Karpas-422 (cell line): ENCODE measurements around the gene ARHGAP35. TPM values are rescaled to one million over a fixed set of nuclear protein-coding genes. Genes with fewer than 3 reads are reported as not detected.
"Not testable (repeated sequence)": the region's sequence is repeated elsewhere in the genome, so short reads cannot be mapped to it uniquely, and the experiment has no call there.

Source experiments
- DNase-seq: peaks from one replicate; pipeline ENCODE4 v3.0.0-alpha.2; 2015
- H2AFZ ChIP-seq: fragments of 200-600 bp; sonication (generic); 2 replicates; pipeline ENCODE4 v1.6.1; 2014; ENCODE audit warnings: antibody characterized with exemption, low read length, mixed read lengths
- H3K27ac ChIP-seq: fragments of 200-600 bp; sonication (generic); 2 replicates; pipeline ENCODE4 v1.5.1; 2014; ENCODE audit warnings: mild to moderate bottlenecking, low read length, moderate library complexity
- H3K27me3 ChIP-seq: fragments of 200-600 bp; sonication (generic); 2 replicates; pipeline ENCODE4 v1.6.1; 2014; ENCODE audit warnings: low read length, mixed read lengths
- H3K36me3 ChIP-seq: fragments of 200-600 bp; sonication (generic); 2 replicates; pipeline ENCODE4 v1.6.1; 2014; ENCODE audit warnings: low read length, mixed read lengths; ENCODE audit not compliant: insufficient read depth
- H3K4me1 ChIP-seq: fragments of 200-600 bp; sonication (generic); 2 replicates; pipeline ENCODE4 v1.6.1; 2014; ENCODE audit warnings: mild to moderate bottlenecking, low read length, mixed read lengths
- H3K4me2 ChIP-seq: fragments of 200-600 bp; sonication (generic); 2 replicates; pipeline ENCODE4 v1.6.1; 2014; ENCODE audit warnings: low read length, low read depth, mild to moderate bottlenecking; ENCODE audit not compliant: poor library complexity, severe bottlenecking
- H3K4me3 ChIP-seq: fragments of 200-600 bp; sonication (generic); 2 replicates; pipeline ENCODE4 v1.5.1; 2014; ENCODE audit warnings: mild to moderate bottlenecking, antibody characterized with exemption, low read length, mixed read lengths
- H3K79me2 ChIP-seq: fragments of 200-600 bp; sonication (generic); 2 replicates; pipeline ENCODE4 v1.6.1; 2014; ENCODE audit warnings: mild to moderate bottlenecking, low read length, mixed read lengths
- H3K9ac ChIP-seq: fragments of 200-600 bp; sonication (generic); 2 replicates; pipeline ENCODE4 v1.6.0; 2014; ENCODE audit warnings: low read length
- H3K9me2 ChIP-seq: fragments of 200-600 bp; sonication (generic), shearing (Covaris generic); replicated peaks from 2 replicates; pipeline ENCODE4 v1.6.0; 2014; ENCODE audit warnings: mild to moderate bottlenecking, low read length, moderate library complexity; ENCODE audit not compliant: insufficient read depth
- H3K9me3 ChIP-seq: fragments of 300-700, 200-600 bp; sonication (generic); 2 replicates; pipeline ENCODE4 v1.6.1; 2014; ENCODE audit warnings: low read length, mixed read lengths
- H4K20me1 ChIP-seq: fragments of 200-600 bp; sonication (generic); 2 replicates; pipeline ENCODE4 v1.6.1; 2014; ENCODE audit warnings: mild to moderate bottlenecking, antibody characterized with exemption, low read length, low read depth; ENCODE audit not compliant: insufficient read depth
- total RNA-seq: library from RNA; depleted of rRNA; stranded (reverse); fragments of >200 nt; shearing (Covaris generic); gene quantifications from 2 replicates; pipeline ENCODE4 v1.2.3, GENCODE V29; 2014; ENCODE audit warnings: low replicate concordance

The ARHGAP35 gene
- total RNA-seq, 1 experiment from 2014 or later = 30.4 TPM

- Histone ChIP-seq H3K27me3 (no peaks in the 10 kb centered on the region), H3K9me3 (no peaks in the 10 kb centered on the region), H3K4me3 (peak overlapping the region; percentile 88), H3K4me1 (peaks cover 8% of the 10 kb centered on the region), H3K4me2 (peak overlapping the region; percentile 71), H3K9ac (peak overlapping the region; percentile 84), H3K9me2 (no peaks in the 10 kb centered on the region), H2AFZ (no peak overlapping the region), H3K79me2 (peaks cover 21% of the 10 kb centered on the region), H3K36me3 (no peaks in the 10 kb centered on the region), H4K20me1 (no peaks in the 10 kb centered on the region), H3K27ac (no peak overlapping the region)
- no peak for DNase-seq
Observed at GRCh38 chr19:46849610-46850009, 11.2 kb upstream of the ARHGAP35 start.

GRCh38 chr19:46850228-46851203, 10.3 kb upstream of the ARHGAP35 start, which contains the start of gene AP2S1:
AP2S1 (minus strand) TSS chr19:46850846; CDS start chr19:46850766, 80 bp downstream.
- Histone ChIP-seq H3K36me3 (no peaks in the 10 kb centered on the region), H3K9ac (peak within 1 kb of the TSS; percentile 84), H3K27ac (no peak within 1 kb of the TSS), H3K4me3 (peak within 1 kb of the TSS; percentile 88), H3K79me2 (peaks cover 21% of the 10 kb centered on the region), H3K4me2 (peak within 1 kb of the TSS; percentile 71), H4K20me1 (no peaks in the 10 kb centered on the region), H3K9me3 (no peaks in the 10 kb centered on the region), H3K4me1 (peaks cover 8% of the 10 kb centered on the region), H3K27me3 (no peaks in the 10 kb centered on the region), H2AFZ (peak within 1 kb of the TSS; percentile 87), H3K9me2 (no peaks in the 10 kb centered on the region)
- peak; percentile 98 for DNase-seq

- Histone ChIP-seq H3K4me3 (no peak overlapping the region), H3K9me3 (no peaks in the 10 kb centered on the region), H3K27ac (no peak overlapping the region), H3K27me3 (no peaks in the 10 kb centered on the region), H3K9me2 (no peaks in the 10 kb centered on the region), H2AFZ (no peak overlapping the region), H3K4me2 (no peak overlapping the region), H4K20me1 (no peaks in the 10 kb centered on the region), H3K4me1 (peaks cover 19% of the 10 kb centered on the region), H3K79me2 (peaks cover 18% of the 10 kb centered on the region), H3K9ac (no peak overlapping the region), H3K36me3 (no peaks in the 10 kb centered on the region)
- DNase-seq = no peak
Observed at GRCh38 chr19:46852830-46853229, 8.0 kb upstream of the ARHGAP35 start.

- H3K79me2 ChIP-seq = peaks cover 10% of the 10 kb centered on the region
- peaks cover 21% of the 10 kb centered on the region for H3K4me1 ChIP-seq
- not testable (repeated sequence) for DNase-seq, H3K27me3 ChIP-seq, H2AFZ ChIP-seq, H3K36me3 ChIP-seq, H3K9me2 ChIP-seq, H4K20me1 ChIP-seq, H3K4me2 ChIP-seq, H3K9ac ChIP-seq, H3K9me3 ChIP-seq, H3K27ac ChIP-seq, H3K4me3 ChIP-seq
Observed at GRCh38 chr19:46854698-46855097, 6.1 kb upstream of the ARHGAP35 start.

- peak; percentile 98 for DNase-seq
- Histone ChIP-seq H3K36me3 (no peaks in the 10 kb centered on the region), H3K4me2 (peak overlapping the region; percentile 67), H3K9ac (peak overlapping the region; percentile 58), H3K27me3 (no peaks in the 10 kb centered on the region), H4K20me1 (no peaks in the 10 kb centered on the region), H3K79me2 (peaks cover 6% of the 10 kb centered on the region), H2AFZ (peak overlapping the region; percentile 77; the same call in 1 of the 2 replicates), H3K9me3 (no peaks in the 10 kb centered on the region), H3K27ac (no peak overlapping the region), H3K4me3 (peak overlapping the region; percentile 60), H3K9me2 (no peaks in the 10 kb centered on the region), H3K4me1 (peaks cover 21% of the 10 kb centered on the region)
Observed at GRCh38 chr19:46856062-46857022, 4.5 kb upstream of the ARHGAP35 start.

- no peaks in the 10 kb centered on the region for H3K9me3 ChIP-seq
- H3K4me3 ChIP-seq = peak overlapping the region; percentile 65
- H3K36me3 ChIP-seq = no peaks in the 10 kb centered on the region
- peaks cover 39% of the 10 kb centered on the region for H3K79me2 ChIP-seq
- H2AFZ ChIP-seq = peak overlapping the region; percentile 63; the same call in 1 of the 2 replicates
- H3K4me2 ChIP-seq = peak overlapping the region; percentile 66
- peak overlapping the region; percentile 66 for H3K9ac ChIP-seq
- DNase-seq = no peak
- peak overlapping the region; percentile 93 for H3K27ac ChIP-seq
- no peaks in the 10 kb centered on the region for H3K9me2 ChIP-seq
- no peaks in the 10 kb centered on the region for H3K27me3 ChIP-seq
- peaks cover 25% of the 10 kb centered on the region for H4K20me1 ChIP-seq
- H3K4me1 ChIP-seq = peaks cover 49% of the 10 kb centered on the region
Observed at GRCh38 chr19:46859637-46860124, 1.1 kb upstream of the ARHGAP35 start.

- DNase-seq = peak; percentile 100
- no peaks in the 10 kb centered on the region for H3K9me2 ChIP-seq
- no peaks in the 10 kb centered on the region for H3K9me3 ChIP-seq
- no peaks in the 10 kb centered on the region for H3K27me3 ChIP-seq
- H2AFZ ChIP-seq = peak overlapping the region; percentile 63; the same call in 1 of the 2 replicates
- H3K9ac ChIP-seq = peak overlapping the region; percentile 90
- peaks cover 45% of the 10 kb centered on the region for H3K79me2 ChIP-seq
- H3K36me3 ChIP-seq = peaks cover 2% of the 10 kb centered on the region; the same call in 1 of the 2 replicates
- peaks cover 31% of the 10 kb centered on the region for H4K20me1 ChIP-seq
- H3K4me1 ChIP-seq = peaks cover 55% of the 10 kb centered on the region
- H3K4me3 ChIP-seq = peak overlapping the region; percentile 75
- peak overlapping the region; percentile 93 for H3K27ac ChIP-seq
- peak overlapping the region; percentile 66 for H3K4me2 ChIP-seq
Observed at GRCh38 chr19:46860125-46860845, 512 bp upstream of the ARHGAP35 start.
